B cell (primary cell): ENCODE results near the gene OST4. TPM values are rescaled to one million over a fixed set of nuclear protein-coding genes. Genes with fewer than 3 reads are reported as not detected.

Experiments
- ATAC-seq: fragments of 200-7000 bp; cut with Tn5 transposase; one replicate; pipeline ENCODE4 v1.10.0; 2021; ENCODE audit warnings: low read depth, mild to moderate bottlenecking, moderate number of reproducible peaks, moderate library complexity
- CTCF ChIA-PET: fragments of 350-600 bp; sonication (Branson Sonifier 250); formaldehyde crosslinking; loops from one replicate; lab custom pipeline; 2021; ENCODE audit warnings: antibody characterized with exemption, inconsistent platforms; lab: Charles Lee
- POLR2A ChIA-PET: fragments of 350-600 bp; sonication (Branson Sonifier 250); formaldehyde crosslinking; loops from one replicate; lab custom pipeline; 2021; ENCODE audit warnings: antibody characterized with exemption; lab: Charles Lee
- DNase-seq: peaks from one replicate; pipeline ENCODE4 v3.0.0; 2013
- H2AFZ ChIP-seq: 2 replicates; pipeline ENCODE4 v1.6.1; 2012; ENCODE audit warnings: mild to moderate bottlenecking, low read depth, low read length; ENCODE audit not compliant: insufficient read depth, poor library complexity, severe bottlenecking
- H3K27ac ChIP-seq, 2 donors: 1 replicate in 1 of 2; 2 replicates in 1 of 2; pipeline ENCODE4 v1.5.1; 2012 to 2013; ENCODE audit warnings: low read length in 2 of 2, mild to moderate bottlenecking in 2 of 2, moderate library complexity in 1 of 2
- H3K27me3 ChIP-seq, 4 experiments: fragments of 200-600 bp in 1 of 4; sonication (generic) in 1 of 4; replicated peaks in 1 of 4; 1 replicate in 2 of 4; 2 replicates in 2 of 4; pipeline versions ENCODE4 v1.6.1 to v1.7.0; 2013 to 2016; ENCODE audit warnings: low read length in 3 of 4, mild to moderate bottlenecking in 2 of 4, mixed read lengths in 1 of 4, moderate library complexity in 1 of 4; ENCODE audit not compliant: insufficient read depth in 4 of 4, control insufficient read depth in 3 of 4; ENCODE audit errors: control extremely low read depth in 1 of 4
- H3K36me3 ChIP-seq, 2 experiments: replicated peaks in 1 of 2; 1 replicate in 1 of 2; 2 replicates in 1 of 2; pipeline versions ENCODE4 v1.6.1 to v1.7.1; 2013; ENCODE audit warnings: low read length in 1 of 2; ENCODE audit not compliant: insufficient read depth in 2 of 2, control insufficient read depth in 1 of 2; ENCODE audit errors: control extremely low read depth in 1 of 2, extremely low read depth in 1 of 2
- H3K4me1 ChIP-seq, 2 donors: fragments of 200-600 bp in 1 of 2; sonication (generic) in 1 of 2; 1 replicate in 1 of 2; 2 replicates in 1 of 2; pipeline versions ENCODE4 v1.5.1 to v1.6.1; 2013 to 2017; ENCODE audit warnings: low read length in 2 of 2; ENCODE audit not compliant: control insufficient read depth in 2 of 2, insufficient read depth in 2 of 2
- H3K4me2 ChIP-seq: replicated peaks from 2 replicates; pipeline ENCODE3; 2012; ENCODE audit warnings: mild to moderate bottlenecking, low read depth, low read length; ENCODE audit not compliant: poor library complexity, severe bottlenecking
- H3K4me3 ChIP-seq, 5 experiments: fragments of 200-600 bp in 1 of 5; sonication (generic) in 1 of 5; 1 replicate in 3 of 5; 2 replicates in 2 of 5; pipeline versions ENCODE4 v1.5.1 to v1.7.0; 2011 to 2016; ENCODE audit warnings: low read length in 4 of 5, mild to moderate bottlenecking in 4 of 5, low read depth in 2 of 5, control low read depth in 1 of 5, moderate library complexity in 1 of 5; ENCODE audit not compliant: insufficient read depth in 1 of 5; ENCODE audit errors: control extremely low read depth in 1 of 5, extremely low read depth in 1 of 5
- H3K79me2 ChIP-seq: fragments of 200-600 bp; sonication (generic); one replicate; pipeline ENCODE4 v1.6.0; 2016; ENCODE audit warnings: low read length; ENCODE audit not compliant: control insufficient read depth, insufficient read depth
- H3K9ac ChIP-seq: fragments of 200-600 bp; sonication (generic); 2 replicates; pipeline ENCODE4 v1.6.1; 2017; ENCODE audit warnings: mild to moderate bottlenecking, low read length, moderate library complexity
- H3K9me3 ChIP-seq, 3 donors: one replicate each; pipeline versions ENCODE4 v1.6.1 to v1.7.1; 2013; ENCODE audit warnings: low read length in 2 of 3; ENCODE audit not compliant: control insufficient read depth in 2 of 3, insufficient read depth in 1 of 3; ENCODE audit errors: control extremely low read depth in 1 of 3
- H4K20me1 ChIP-seq: 2 replicates; pipeline ENCODE4 v1.6.0; 2012; ENCODE audit warnings: mild to moderate bottlenecking, low read length; ENCODE audit not compliant: insufficient read depth, control insufficient read depth, poor library complexity, severe bottlenecking
- H3K27ac Mint-ChIP-seq: one replicate; pipeline ENCODE4 v1.8.0; 2021; ENCODE audit warnings: mixed read lengths
- H3K27me3 Mint-ChIP-seq: one replicate; pipeline ENCODE4 v1.8.0; 2021; ENCODE audit warnings: mixed read lengths
- H3K4me1 Mint-ChIP-seq: one replicate; pipeline ENCODE4 v1.8.0; 2021; ENCODE audit warnings: mixed read lengths
- H3K4me3 Mint-ChIP-seq: one replicate; pipeline ENCODE4 v1.8.0; 2021; ENCODE audit warnings: mixed read lengths
- H3K9me3 Mint-ChIP-seq: one replicate; pipeline ENCODE4 v1.8.0; 2022; ENCODE audit warnings: mixed read lengths; ENCODE audit not compliant: insufficient read depth
- CTCF ChIP-seq: fragments of 200-600 bp; IDR thresholded peaks from one replicate; pipeline ENCODE4 v1.8.0; 2022; ENCODE audit warnings: antibody characterized with exemption, mild to moderate bottlenecking
- EZH2 ChIP-seq: IDR thresholded peaks from 2 replicates; pipeline ENCODE4 v1.6.1; 2012; ENCODE audit warnings: borderline replicate concordance, low read depth, mild to moderate bottlenecking, moderate library complexity, low read length; ENCODE audit not compliant: insufficient read depth, poor library complexity, severe bottlenecking
- WGBS: methylation state at CpG from one replicate; pipeline ENCODE4 v1.1.5; 2013; ENCODE audit warnings: missing lambda C conversion rate; ENCODE audit not compliant: insufficient coverage; 5-methylcytosine and 5-hydroxymethylcytosine counted together
- intact Hi-C: fragments of 100-400 bp; cut with micrococcal nuclease; formaldehyde crosslinking; loops from one replicate; pipeline ENCODE4 v1.10.0; 2022
- polyA plus RNA-seq: library from polyadenylated mRNA; depleted of rRNA; stranded (reverse); fragments of >200 nt; gene quantifications from 2 replicates; pipeline ENCODE4 v1.2.3, GENCODE V29; 2012
- total RNA-seq, 2 donors: library from RNA; stranded (reverse); fragments of 120-200 nt in 1 of 2; gene quantifications; 1 replicate in 1 of 2; 2 replicates in 1 of 2; pipeline versions ENCODE4 v1.2.3 to v1.2.4, GENCODE V29; 2013 to 2022

Gene OST4
- total and polyA plus RNA-seq, 2 donors (not counting 1 experiment from before 2014, with no cell fraction given), result 195 to 257 TPM

- DNase-seq (no peak), ATAC-seq (no peak)
- Mint-ChIP-seq H3K27me3 (no peaks in the 10 kb centered on the region), H3K9me3 (no peaks in the 10 kb centered on the region), H3K4me3 (peak overlapping the region; percentile 91), H3K27ac (peak overlapping the region; percentile 50), H3K4me1 (peaks cover 28% of the 10 kb centered on the region)
- intact Hi-C loops, result loop anchor here (1.0 to 10.0 kb wide), 12 partner anchors 11 to 1789 kb away; partner anchors contain the start of genes ABHD1, AGBL5, ASXL2 and CAD
- H3K9ac ChIP-seq, result peak overlapping the region; percentile 86
- ChIA-PET CTCF (interaction anchor here (1.0 to 3.4 kb wide), 4 partner anchors 13 to 218 kb away, joined by 3 to 14 read pairs (median 8); partner anchors contain the start of gene OST4), POLR2A (interaction anchor here (0.5 to 1.2 kb wide), 4 partner anchors 14 to 286 kb away, joined by 3 read pairs; partner anchors contain the start of genes AGBL5 and OST4)
- peaks cover 4% of the 10 kb centered on the region for H3K79me2 ChIP-seq
- H3K27me3 ChIP-seq, result no peaks in the 10 kb centered on the region
- peak overlapping the region; percentile 16 to 91 (median 66) for H3K4me3 ChIP-seq
- H3K27ac ChIP-seq, result peak overlapping the region; percentile 68 to 81
- no peaks in the 10 kb centered on the region for H3K9me3 ChIP-seq
- H4K20me1 ChIP-seq, result no peaks in the 10 kb centered on the region
- WGBS, result 3% methylated on average over 38 of the region's 38 CpGs
- no peak for TF ChIP-seq CTCF
- no peak for TF ChIP-seq EZH2
- H3K36me3 ChIP-seq, result no peaks in the 10 kb centered on the region
- H3K4me1 ChIP-seq, result peaks cover 24 to 36% of the 10 kb centered on the region in 2 donors
- peak overlapping the region; percentile 97 for H3K4me2 ChIP-seq
- H2AFZ ChIP-seq, result peak overlapping the region; percentile 97
Observed at GRCh38 chr2:27085673-27086089, 14.2 kb upstream of the OST4 start.

- H3K4me1 ChIP-seq, result peaks cover 26 to 38% of the 10 kb centered on the region in 2 donors
- H3K9ac ChIP-seq, result peak overlapping the region; percentile 86
- ATAC-seq (no peak), DNase-seq (no peak)
- peak overlapping the region; percentile 97 for H2AFZ ChIP-seq
- intact Hi-C loops, result loop anchor here (5.0 to 10.0 kb wide), 4 partner anchors 123 to 1790 kb away; partner anchors contain the start of genes ASXL2, CENPA and TRMT61B
- no peak for TF ChIP-seq CTCF
- TF ChIP-seq EZH2, result no peak
- POLR2A ChIA-PET, result interaction anchor here (0.8 to 1.2 kb wide), 2 partner anchors 34 to 286 kb away, joined by 3 read pairs; partner anchors contain the start of gene AGBL5
- H3K79me2 ChIP-seq, result peaks cover 4% of the 10 kb centered on the region
- Mint-ChIP-seq H3K9me3 (no peaks in the 10 kb centered on the region), H3K27me3 (no peaks in the 10 kb centered on the region), H3K4me1 (peaks cover 28% of the 10 kb centered on the region), H3K4me3 (peak overlapping the region; percentile 91), H3K27ac (peak overlapping the region; percentile 32)
- 68% methylated on average over 7 of the region's 10 CpGs for WGBS
- CTCF ChIA-PET, result interaction anchor here (0.6 to 4.7 kb wide), 6 partner anchors 11 to 218 kb away, joined by 3 to 27 read pairs (median 8); partner anchors contain the start of genes AGBL5 and OST4
- peak overlapping the region; percentile 16 to 91 (median 66) for H3K4me3 ChIP-seq
- no peaks in the 10 kb centered on the region for H3K36me3 ChIP-seq
- no peaks in the 10 kb centered on the region for H3K9me3 ChIP-seq
- peak overlapping the region; percentile 97 for H3K4me2 ChIP-seq
- peak overlapping the region in 1 of 2 donors; percentile 81 for H3K27ac ChIP-seq
- H4K20me1 ChIP-seq, result no peaks in the 10 kb centered on the region
- H3K27me3 ChIP-seq, result no peaks in the 10 kb centered on the region
Observed at GRCh38 chr2:27085062-27085672, 13.7 kb upstream of the OST4 start.
